SH-SY5Y (cell line): ENCODE measurements around the gene NEDD4L.

Experiments
- GATA2 ChIP-seq: IDR thresholded peaks from 2 replicates; pipeline ENCODE4 v1.6.1; 2011; ENCODE audit warnings: mild to moderate bottlenecking, low read depth, low read length
- GATA3 ChIP-seq: IDR thresholded peaks from 2 replicates; pipeline ENCODE4 v1.6.1; 2011; ENCODE audit warnings: low read depth, mild to moderate bottlenecking, low read length, moderate library complexity

- TF ChIP-seq GATA2 (no peak), GATA3 (no peak)
These were observed 108.9 kb downstream of the NEDD4L start for GRCh38 chr18:58152891-58153290.
